ENCODE results near the gene SULT6B1.
"Not testable (repeated sequence)": the region's sequence is repeated elsewhere in the genome, so short reads cannot be mapped to it uniquely, and the experiment has no call there.

SULT6B1 gene

GRCh38 chr2:37215250-37215649 is 26.8 kb upstream of the SULT6B1 start:
- TF ChIP-seq EZH2phosphoT487 (conservative IDR thresholded peaks at IDR 0.05; ENCODE audit: low read length) (no peak), CTCF (IDR thresholded peaks at IDR 0.05; ENCODE audit: insufficient read depth, low read length, poor library complexity, severe bottlenecking) (no peak)
- Histone ChIP-seq H3K4me3 (ENCODE audit: insufficient read depth, low read length, poor library complexity, severe bottlenecking) (no peak overlapping the region), H3K27ac (ENCODE audit: low read depth, low read length) (peak overlapping the region; percentile 23; the same call in 1 of the 2 replicates), H3K79me2 (ENCODE audit: insufficient read depth, low read length) (peaks cover 4% of the 10 kb centered on the region; the same call in 1 of the 2 replicates), H3K9ac (ENCODE audit: low read length) (no peak overlapping the region), H3K27me3 (ENCODE audit: low read length) (no peaks in the 10 kb centered on the region), H3F3A (ENCODE audit: insufficient read depth) (peaks cover 17% of the 10 kb centered on the region), H2AFZ (ENCODE audit: low read depth, low read length, severe bottlenecking) (no peak overlapping the region), H4K20me1 (ENCODE audit: low read depth, low read length) (no peaks in the 10 kb centered on the region), H3K9me3 (ENCODE audit: insufficient read depth, low read length) (no peaks in the 10 kb centered on the region), H3K36me3 (ENCODE audit: low read length) (peaks cover 62% of the 10 kb centered on the region), H3K4me2 (ENCODE audit: low read depth, low read length, poor library complexity, severe bottlenecking) (no peak overlapping the region), H3K9me2 (replicated peaks; ENCODE audit: insufficient read depth, low read length) (no peaks in the 10 kb centered on the region)

- no peak overlapping the region for H3K9ac ChIP-seq (ENCODE audit: low read length)
- H3K9me3 ChIP-seq (ENCODE audit: insufficient read depth, low read length): no peaks in the 10 kb centered on the region
- TF ChIP-seq EZH2phosphoT487 (conservative IDR thresholded peaks at IDR 0.05; ENCODE audit: low read length): no peak
- TF ChIP-seq CTCF (IDR thresholded peaks at IDR 0.05; ENCODE audit: insufficient read depth, low read length, poor library complexity, severe bottlenecking): no peak
- peaks cover 17% of the 10 kb centered on the region for H3F3A ChIP-seq (ENCODE audit: insufficient read depth)
- H3K4me3 ChIP-seq (ENCODE audit: insufficient read depth, low read length, poor library complexity, severe bottlenecking): no peak overlapping the region
- no peak overlapping the region for H3K4me2 ChIP-seq (ENCODE audit: low read depth, low read length, poor library complexity, severe bottlenecking)
- H4K20me1 ChIP-seq (ENCODE audit: low read depth, low read length): no peaks in the 10 kb centered on the region; the same call in 1 of the 2 replicates
- peaks cover 33% of the 10 kb centered on the region for H3K79me2 ChIP-seq (ENCODE audit: insufficient read depth, low read length)
- peaks cover 89% of the 10 kb centered on the region for H3K36me3 ChIP-seq (ENCODE audit: low read length)
- no peak overlapping the region for H2AFZ ChIP-seq (ENCODE audit: low read depth, low read length, severe bottlenecking)
- no peaks in the 10 kb centered on the region for H3K9me2 ChIP-seq (replicated peaks; ENCODE audit: insufficient read depth, low read length)
- H3K27ac ChIP-seq (ENCODE audit: low read depth, low read length): no peak overlapping the region
- H3K27me3 ChIP-seq (ENCODE audit: low read length): no peaks in the 10 kb centered on the region
Measured at GRCh38 chr2:37211939-37212338, 23.5 kb upstream of the SULT6B1 start.

- peaks cover 17% of the 10 kb centered on the region for H3F3A ChIP-seq (ENCODE audit: insufficient read depth)
Measured at GRCh38 chr2:37211212-37211611, 22.7 kb upstream of the SULT6B1 start.

GRCh38 chr2:37206760-37207159 is 18.3 kb upstream of the SULT6B1 start:
- not testable (repeated sequence) for H3K27me3 ChIP-seq (ENCODE audit: low read length); H3K9me2 ChIP-seq (replicated peaks; ENCODE audit: insufficient read depth, low read length); H3K9me3 ChIP-seq (ENCODE audit: insufficient read depth, low read length); H3K9ac ChIP-seq (ENCODE audit: low read length); H3K4me2 ChIP-seq (ENCODE audit: low read depth, low read length, poor library complexity, severe bottlenecking); H4K20me1 ChIP-seq (ENCODE audit: low read depth, low read length); H3K4me3 ChIP-seq (ENCODE audit: insufficient read depth, low read length, poor library complexity, severe bottlenecking); H3K27ac ChIP-seq (ENCODE audit: low read depth, low read length); H2AFZ ChIP-seq (ENCODE audit: low read depth, low read length, severe bottlenecking)
- Histone ChIP-seq H3K79me2 (ENCODE audit: insufficient read depth, low read length) (peaks cover 60% of the 10 kb centered on the region), H3F3A (ENCODE audit: insufficient read depth) (peaks cover 22% of the 10 kb centered on the region), H3K36me3 (ENCODE audit: low read length) (peaks cover 83% of the 10 kb centered on the region)

More at GRCh38 chr2:37211212-37211611, 22.7 kb upstream of the SULT6B1 start:
- no peak for TF ChIP-seq EZH2phosphoT487 (conservative IDR thresholded peaks at IDR 0.05; ENCODE audit: low read length)
- TF ChIP-seq CTCF (IDR thresholded peaks at IDR 0.05; ENCODE audit: insufficient read depth, low read length, poor library complexity, severe bottlenecking): no peak
- Histone ChIP-seq H3K27ac (ENCODE audit: low read depth, low read length) (no peak overlapping the region), H3K27me3 (ENCODE audit: low read length) (no peaks in the 10 kb centered on the region), H3K9me3 (ENCODE audit: insufficient read depth, low read length) (no peaks in the 10 kb centered on the region), H4K20me1 (ENCODE audit: low read depth, low read length) (no peaks in the 10 kb centered on the region; the same call in 1 of the 2 replicates), H3K4me2 (ENCODE audit: low read depth, low read length, poor library complexity, severe bottlenecking) (no peak overlapping the region), H3K9ac (ENCODE audit: low read length) (no peak overlapping the region), H3K4me3 (ENCODE audit: insufficient read depth, low read length, poor library complexity, severe bottlenecking) (no peak overlapping the region), H3K79me2 (ENCODE audit: insufficient read depth, low read length) (peaks cover 40% of the 10 kb centered on the region), H3K36me3 (ENCODE audit: low read length) (peaks cover 91% of the 10 kb centered on the region), H3K9me2 (replicated peaks; ENCODE audit: insufficient read depth, low read length) (no peaks in the 10 kb centered on the region), H2AFZ (ENCODE audit: low read depth, low read length, severe bottlenecking) (no peak overlapping the region)

Data from SU-DHL-6 (cell line).